H9 (cell line): Measurements from ENCODE around the gene EPHA4. TPM values are rescaled to one million over a fixed set of nuclear protein-coding genes. Genes with fewer than 3 reads are reported as not detected.

Experiments
- DNase-seq: peaks from one replicate; pipeline ENCODE4 v3.0.0-alpha.2; 2017
- H2AFZ ChIP-seq: one replicate; pipeline ENCODE4 v1.6.1; 2013; ENCODE audit warnings: mild to moderate bottlenecking, low read length, control low read depth, moderate library complexity
- H2AK5ac ChIP-seq: 2 replicates; pipeline ENCODE4 v1.6.1; 2013; ENCODE audit warnings: low read length, control low read depth, mixed read lengths; ENCODE audit not compliant: insufficient read length
- H2BK120ac ChIP-seq: one replicate; pipeline ENCODE4 v1.6.1; 2013; ENCODE audit warnings: low read depth, mild to moderate bottlenecking, low read length, control low read depth, inconsistent platforms; ENCODE audit not compliant: poor library complexity, severe bottlenecking
- H2BK12ac ChIP-seq: 2 replicates; pipeline ENCODE4 v1.6.1; 2013; ENCODE audit warnings: low read length, control low read depth, mixed read lengths, low read depth; ENCODE audit not compliant: insufficient read length
- H2BK15ac ChIP-seq: 2 replicates; pipeline ENCODE4 v1.6.1; 2013; ENCODE audit warnings: low read depth, low read length, control low read depth
- H2BK20ac ChIP-seq: one replicate; pipeline ENCODE4 v1.6.1; 2013; ENCODE audit warnings: low read depth, mild to moderate bottlenecking, low read length, control low read depth, inconsistent platforms; ENCODE audit not compliant: poor library complexity, severe bottlenecking
- H2BK5ac ChIP-seq: 2 replicates; pipeline ENCODE4 v1.6.1; 2013; ENCODE audit warnings: low read length, control low read depth, mixed read lengths; ENCODE audit not compliant: insufficient read length
- H3K14ac ChIP-seq: 2 replicates; pipeline ENCODE4 v1.6.1; 2013; ENCODE audit warnings: low read length, control low read depth; ENCODE audit not compliant: insufficient read depth
- H3K18ac ChIP-seq: 2 replicates; pipeline ENCODE4 v1.6.1; 2013; ENCODE audit warnings: low read depth, mild to moderate bottlenecking, mixed read lengths, low read length, control low read depth; ENCODE audit not compliant: insufficient read length
- H3K23ac ChIP-seq: 2 replicates; pipeline ENCODE4 v1.6.1; 2013; ENCODE audit warnings: low read length, control low read depth, mixed read lengths, low read depth; ENCODE audit not compliant: insufficient read length
- H3K23me2 ChIP-seq: 2 replicates; pipeline ENCODE4 v1.6.1; 2013; ENCODE audit warnings: low read depth, mild to moderate bottlenecking, mixed read lengths, low read length, control low read depth; ENCODE audit not compliant: insufficient read length, poor library complexity, severe bottlenecking
- H3K27ac ChIP-seq: 2 replicates; pipeline ENCODE4 v1.5.1; 2013; ENCODE audit warnings: low read length, control low read depth, mixed read lengths, low read depth; ENCODE audit not compliant: insufficient read length
- H3K27me3 ChIP-seq: 2 replicates; pipeline ENCODE4 v1.6.1; 2013; ENCODE audit warnings: low read length, control low read depth, inconsistent platforms; ENCODE audit not compliant: insufficient read depth
- H3K4ac ChIP-seq: 2 replicates; pipeline ENCODE4 v1.6.1; 2013; ENCODE audit warnings: low read depth, mild to moderate bottlenecking, control low read depth, inconsistent platforms, low read length, moderate library complexity
- H3K4me1 ChIP-seq: 2 replicates; pipeline ENCODE4 v1.6.1; 2013; ENCODE audit warnings: low read length, control low read depth, inconsistent platforms; ENCODE audit not compliant: insufficient read depth
- H3K4me2 ChIP-seq: 2 replicates; pipeline ENCODE4 v1.6.1; 2013; ENCODE audit warnings: low read length, control low read depth, mixed read lengths; ENCODE audit not compliant: insufficient read length, insufficient read depth
- H3K56ac ChIP-seq: 2 replicates; pipeline ENCODE4 v1.6.1; 2013; ENCODE audit warnings: low read depth, mild to moderate bottlenecking, mixed read lengths, low read length, control low read depth; ENCODE audit not compliant: insufficient read length
- H3K79me1 ChIP-seq: 2 replicates; pipeline ENCODE4 v1.6.1; 2013; ENCODE audit warnings: low read depth, mild to moderate bottlenecking, moderate library complexity, low read length, control low read depth, inconsistent platforms; ENCODE audit not compliant: insufficient read depth, poor library complexity, severe bottlenecking
- H3K79me2 ChIP-seq: 2 replicates; pipeline ENCODE4 v1.6.1; 2013; ENCODE audit warnings: low read length, control low read depth, inconsistent platforms; ENCODE audit not compliant: insufficient read depth
- H3K9ac ChIP-seq: 2 replicates; pipeline ENCODE4 v1.6.1; 2013; ENCODE audit warnings: low read length, control low read depth, mixed read lengths; ENCODE audit not compliant: insufficient read length; ENCODE audit errors: extremely low read depth
- H3K9me3 ChIP-seq: one replicate; pipeline ENCODE4 v1.6.1; 2013; ENCODE audit warnings: low read depth, low read length, inconsistent platforms; ENCODE audit not compliant: control insufficient read depth
- H3T11ph ChIP-seq: one replicate; pipeline ENCODE4 v1.6.1; 2013; ENCODE audit warnings: mild to moderate bottlenecking, low read length, control low read depth, inconsistent platforms
- H4K20me1 ChIP-seq: one replicate; pipeline ENCODE4 v1.6.1; 2013; ENCODE audit not compliant: control insufficient read depth, insufficient read length, insufficient read depth
- H4K5ac ChIP-seq: 2 replicates; pipeline ENCODE4 v1.6.1; 2013; ENCODE audit warnings: low read depth, mild to moderate bottlenecking, mixed read lengths, low read length, control low read depth; ENCODE audit not compliant: insufficient read length
- H4K8ac ChIP-seq: replicated peaks from 2 replicates; pipeline ENCODE4 v1.6.1; 2013; ENCODE audit warnings: low read length, control low read depth, mixed read lengths, low read depth; ENCODE audit not compliant: insufficient read length
- H4K91ac ChIP-seq: 2 replicates; pipeline ENCODE4 v1.6.1; 2013; ENCODE audit warnings: low read depth, mild to moderate bottlenecking, moderate library complexity, mixed read lengths, low read length, control low read depth; ENCODE audit not compliant: insufficient read length
- H3K27ac Mint-ChIP-seq, 3 experiments: 2 replicates in 2 of 3; 3 replicates in 1 of 3; pipeline ENCODE4 v1.8.0; 2020 to 2021; ENCODE audit warnings: mixed read lengths in 3 of 3, mild to moderate bottlenecking in 1 of 3, moderate library complexity in 1 of 3
- H3K27me3 Mint-ChIP-seq: 2 replicates; pipeline ENCODE4 v1.8.0; 2021; ENCODE audit warnings: low read depth, mild to moderate bottlenecking, moderate library complexity, mixed read lengths
- H3K36me3 Mint-ChIP-seq, 3 experiments: 2 replicates in 2 of 3; 3 replicates in 1 of 3; pipeline ENCODE4 v1.8.0; 2020 to 2021; ENCODE audit warnings: low read depth in 3 of 3, mixed read lengths in 3 of 3; ENCODE audit not compliant: insufficient read depth in 1 of 3
- H3K4me1 Mint-ChIP-seq, 2 experiments: 2 replicates each; pipeline ENCODE4 v1.8.0; 2020; ENCODE audit warnings: mixed read lengths in 2 of 2
- H3K4me3 Mint-ChIP-seq, 2 experiments: 2 replicates in 1 of 2; 3 replicates in 1 of 2; pipeline ENCODE4 v1.8.0; 2020 to 2021; ENCODE audit warnings: mild to moderate bottlenecking in 2 of 2, mixed read lengths in 2 of 2, moderate library complexity in 1 of 2
- H3K9me3 Mint-ChIP-seq, 2 experiments: 2 replicates in 1 of 2; 3 replicates in 1 of 2; pipeline ENCODE4 v1.8.0; 2020; ENCODE audit warnings: mild to moderate bottlenecking in 2 of 2, mixed read lengths in 2 of 2, moderate library complexity in 1 of 2
- CTCF ChIP-seq: fragments of 200-600 bp; sonication (generic); conservative IDR thresholded peaks from 3 replicates; pipeline ENCODE4 v1.8.0; 2021; ENCODE audit warnings: antibody characterized with exemption, mild to moderate bottlenecking
- WGBS: extraction: QIAGEN DNeasy Blood & Tissue Kit; methylation state at CpG from one replicate; pipeline ENCODE4 v1.1.7; 2013; ENCODE audit warnings: missing lambda C conversion rate, low lambda C conversion rate, mixed read lengths; ENCODE audit not compliant: insufficient read length; ENCODE audit errors: extremely low coverage; 5-methylcytosine and 5-hydroxymethylcytosine counted together
- total RNA-seq: library from RNA; stranded (reverse); gene quantifications from 2 replicates; pipeline ENCODE4 v1.2.1, GENCODE V29; 2021

EPHA4 gene
- total RNA-seq, 1 experiment from 2014 or later = 25.1 TPM

DNA sequence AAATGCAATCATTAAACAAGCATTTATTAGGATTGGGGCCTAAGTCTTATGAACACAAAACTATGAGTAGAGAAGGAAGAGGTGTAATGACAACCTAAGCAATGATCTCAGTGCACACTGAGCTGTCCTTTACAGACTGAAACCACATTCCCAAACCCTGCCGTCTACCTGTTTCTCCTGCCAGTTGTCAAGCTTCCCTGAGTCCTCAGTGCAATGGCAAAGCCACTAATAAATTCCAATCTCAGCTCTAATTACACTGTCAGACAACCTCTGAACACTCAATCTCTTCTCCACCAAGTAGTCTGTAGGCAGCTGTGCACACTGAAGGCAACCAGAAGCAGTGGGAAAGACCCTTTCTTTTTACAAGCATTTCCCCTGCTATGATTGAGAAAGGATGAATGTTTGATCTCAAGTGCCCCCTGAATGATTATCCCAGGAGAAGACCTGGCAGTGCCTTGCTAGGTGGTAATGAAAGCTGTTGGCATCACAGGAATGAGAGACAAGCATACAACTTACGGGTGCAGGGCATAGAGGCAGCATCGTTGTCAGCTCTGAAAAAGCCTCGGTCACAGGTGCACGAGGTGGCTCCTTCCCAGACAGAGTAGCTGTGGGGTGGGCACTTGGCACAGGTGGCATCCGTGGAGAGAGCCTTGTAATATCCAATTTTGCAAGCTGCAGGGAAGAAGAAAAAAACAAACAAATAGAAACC lies 71.4 kb downstream of the EPHA4 start:
- Histone ChIP-seq H2AK5ac (no peak overlapping the region), H4K5ac (no peak overlapping the region), H3K9ac (no peak overlapping the region), H2AFZ (no peak overlapping the region), H4K91ac (no peak overlapping the region), H2BK15ac (no peak overlapping the region), H3K27me3 (no peaks in the 10 kb centered on the region), H3K23ac (no peak overlapping the region), H3K79me2 (no peaks in the 10 kb centered on the region), H2BK12ac (no peak overlapping the region), H2BK5ac (no peak overlapping the region), H3K4me1 (0 out of 2 replicates have a peak, but pooled peaks cover 1% of the 10 kb centered on the region), H3K18ac (no peak overlapping the region), H4K8ac (no peak overlapping the region), H3K79me1 (no peaks in the 10 kb centered on the region), H2BK120ac (no peak overlapping the region), H3K4me2 (no peak overlapping the region), H4K20me1 (no peaks in the 10 kb centered on the region), H3K14ac (no peak overlapping the region), H3K23me2 (no peaks in the 10 kb centered on the region), H3K4ac (no peak overlapping the region), H2BK20ac (no peak overlapping the region), H3K9me3 (no peaks in the 10 kb centered on the region), H3K56ac (no peak overlapping the region), H3K27ac (no peak overlapping the region), H3T11ph (no peak overlapping the region)
- H3K9me3 Mint-ChIP-seq = no peaks in the 10 kb centered on the region
- DNase-seq = no peak
- H3K27me3 Mint-ChIP-seq = no peaks in the 10 kb centered on the region; the same call in 1 of the 2 replicates
- H3K4me3 Mint-ChIP-seq = no peak overlapping the region
- TF ChIP-seq CTCF = no peak
- peaks cover 17 to 24% of the 10 kb centered on the region in 2 experiments for H3K4me1 Mint-ChIP-seq
- H3K36me3 Mint-ChIP-seq = peaks cover 0 to 12% (median 2%) of the 10 kb centered on the region in 3 experiments; a peak in 4 of 7 replicates
- whole genome bisulfite sequencing = no CpG with 5 or more reads among the region's 6 CpGs
- no peak overlapping the region for H3K27ac Mint-ChIP-seq
